Activated naive CD8-positive, alpha-beta T cell treated with anti-CD3 and anti-CD28 coated beads for 36 hours (primary cell): ENCODE measurements around the gene CD79B. TPM values are rescaled to one million over a fixed set of nuclear protein-coding genes. Genes with fewer than 3 reads are reported as not detected.

ENCODE experiments used
- DNase-seq: peaks from one replicate; pipeline ENCODE4 v3.0.0; 2021
- H3K27ac Mint-ChIP-seq: one replicate; pipeline ENCODE4 v1.8.0; 2022; ENCODE audit warnings: mild to moderate bottlenecking, moderate library complexity, mixed read lengths
- H3K27me3 Mint-ChIP-seq: one replicate; pipeline ENCODE4 v1.8.0; 2022; ENCODE audit warnings: mild to moderate bottlenecking, mixed read lengths
- H3K36me3 Mint-ChIP-seq: one replicate; pipeline ENCODE4 v1.8.0; 2021; ENCODE audit warnings: mild to moderate bottlenecking, mixed read lengths
- H3K4me1 Mint-ChIP-seq: one replicate; pipeline ENCODE4 v1.8.0; 2021; ENCODE audit warnings: mixed read lengths
- H3K4me3 Mint-ChIP-seq: one replicate; pipeline ENCODE4 v1.8.0; 2022; ENCODE audit warnings: mild to moderate bottlenecking, moderate library complexity, mixed read lengths
- H3K9me3 Mint-ChIP-seq: one replicate; pipeline ENCODE4 v1.8.0; 2022; ENCODE audit warnings: mixed read lengths
- total RNA-seq, 2 experiments: library from RNA; stranded (reverse); gene quantifications; one replicate each; pipeline ENCODE4 v1.2.3, GENCODE V29; 2021

The CD79B gene
- total RNA-seq, 2 experiments from 2014 or later: 28.8 to 30.5 TPM

DNA sequence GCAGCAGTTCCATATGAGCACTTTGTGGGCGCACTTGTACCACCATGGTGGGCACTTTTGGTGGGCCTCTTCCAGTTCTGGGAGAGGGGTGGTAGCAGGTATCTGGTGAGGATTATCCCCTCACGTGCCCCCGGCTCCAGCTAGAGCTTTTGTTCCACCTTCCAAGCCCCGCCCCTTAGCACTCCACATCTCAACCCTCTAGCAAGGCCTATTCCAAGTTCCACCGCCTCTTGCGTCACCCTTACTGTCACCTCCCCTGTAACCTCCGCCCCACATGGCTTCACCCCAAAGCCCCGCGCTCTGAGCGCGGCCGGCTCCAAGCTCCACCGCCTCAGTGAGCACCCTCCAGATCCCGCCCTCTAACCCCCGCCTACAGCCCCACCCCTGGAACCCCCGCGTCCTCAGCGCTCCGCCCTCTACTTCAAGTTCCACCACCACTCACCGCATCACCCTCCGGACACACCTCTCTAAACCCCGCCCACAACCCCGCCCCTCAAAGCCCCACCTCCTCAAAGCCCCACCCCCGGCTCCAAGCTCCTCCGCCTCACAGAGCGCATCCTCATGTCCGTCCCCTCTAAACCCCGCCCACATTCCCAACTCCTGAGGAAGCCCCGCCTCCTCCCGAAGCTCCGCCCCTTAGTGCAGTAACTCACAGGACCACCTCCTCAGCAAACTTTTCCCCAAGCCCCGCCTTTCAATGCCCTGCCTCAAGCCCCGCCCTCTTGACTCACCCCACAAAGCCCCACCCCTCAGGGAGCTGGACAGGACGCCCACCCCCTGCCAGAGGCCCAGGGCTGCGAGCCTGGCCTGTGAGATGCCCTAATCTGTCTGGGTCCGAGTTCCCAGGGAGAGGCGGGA lies 29.5 kb upstream of the CD79B start:
- Mint-ChIP-seq H3K4me1 (peaks cover 4% of the 10 kb centered on the region), H3K4me3 (no peak overlapping the region), H3K9me3 (no peaks in the 10 kb centered on the region), H3K36me3 (no peaks in the 10 kb centered on the region), H3K27me3 (no peaks in the 10 kb centered on the region), H3K27ac (no peak overlapping the region)
- DNase-seq: peak; percentile 55

DNA sequence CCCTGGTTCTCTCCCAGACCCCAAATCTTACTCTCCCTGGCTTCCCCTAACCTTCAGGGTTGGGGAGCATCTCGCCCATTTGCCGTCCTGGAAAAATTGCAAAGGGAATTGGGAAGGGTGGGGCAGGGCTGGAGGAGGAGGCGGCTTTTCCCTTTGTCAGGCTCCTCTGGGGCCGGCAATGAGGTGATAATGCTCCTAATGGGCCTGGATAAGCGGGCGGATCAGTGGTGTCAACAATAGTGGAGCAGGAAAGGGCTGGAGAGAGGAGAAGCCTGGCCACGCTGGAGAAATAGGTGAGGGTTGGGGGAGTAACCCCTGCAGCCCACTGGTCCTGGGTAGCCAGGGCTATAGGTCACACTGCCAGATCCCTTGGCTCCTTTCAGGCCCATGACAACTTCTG lies 28.3 kb upstream of the CD79B start:
- Mint-ChIP-seq H3K4me3 (no peak overlapping the region), H3K27me3 (no peaks in the 10 kb centered on the region)

DNA sequence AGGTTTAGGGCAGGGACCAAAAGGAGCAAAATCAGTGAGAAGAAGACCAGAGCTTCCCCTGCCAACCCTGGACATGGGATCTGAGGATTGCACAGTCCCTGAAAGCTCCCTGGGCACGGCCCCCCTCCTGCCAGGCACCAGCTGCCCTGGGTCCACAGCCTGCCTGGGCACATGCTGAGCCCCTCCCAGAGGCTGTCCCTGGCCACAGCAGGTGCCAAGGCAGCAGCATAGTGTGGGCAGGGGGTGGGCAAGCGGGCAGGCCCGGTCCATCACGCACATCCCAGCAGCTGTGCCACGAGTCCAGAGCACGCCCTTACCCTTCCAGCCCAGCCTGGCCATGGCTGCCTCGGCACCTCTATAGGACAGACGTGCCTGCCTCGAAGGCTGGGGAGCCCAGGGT lies 27.9 kb upstream of the CD79B start:
- DNase-seq: no peak
- Mint-ChIP-seq H3K4me3 (no peak overlapping the region), H3K27me3 (no peaks in the 10 kb centered on the region), H3K27ac (no peak overlapping the region), H3K9me3 (no peaks in the 10 kb centered on the region), H3K4me1 (peaks cover 4% of the 10 kb centered on the region), H3K36me3 (no peaks in the 10 kb centered on the region)

More for the DNA sequence above, 28.3 kb upstream of the CD79B start:
- H3K4me1 Mint-ChIP-seq: peaks cover 2% of the 10 kb centered on the region
- no peaks in the 10 kb centered on the region for H3K36me3 Mint-ChIP-seq
- no peaks in the 10 kb centered on the region for H3K9me3 Mint-ChIP-seq
- DNase-seq: no peak
- H3K27ac Mint-ChIP-seq: no peak overlapping the region

DNA sequence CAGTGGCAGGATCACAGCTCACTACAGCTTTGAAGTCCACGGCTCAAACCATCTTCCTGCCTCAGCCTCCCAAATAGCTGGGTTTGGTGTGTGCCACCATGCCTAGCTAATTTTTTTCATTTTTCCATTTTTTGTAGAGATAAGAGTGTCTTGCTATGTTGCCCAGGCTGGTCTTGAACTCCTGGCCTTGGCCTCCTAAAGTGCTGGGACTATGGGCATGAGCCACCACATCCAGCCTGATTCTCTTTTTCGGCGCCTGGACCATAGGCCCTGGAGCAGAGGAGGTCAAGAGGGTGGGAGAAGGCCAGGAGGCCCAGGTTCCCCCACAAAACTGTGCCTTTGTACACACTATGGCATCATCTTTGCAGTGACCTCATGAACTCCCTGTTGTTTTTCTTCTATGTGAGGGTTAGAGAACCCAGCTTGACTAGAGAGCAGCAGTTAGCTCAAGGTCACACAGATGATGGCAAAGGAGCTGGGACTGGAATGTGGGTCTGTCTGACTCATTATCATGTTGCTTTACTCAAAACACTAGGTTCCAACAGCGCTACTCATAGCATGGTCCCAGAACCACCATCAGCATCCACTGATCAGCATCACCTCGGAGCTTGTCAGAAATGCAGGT lies 24.3 kb upstream of the CD79B start:
- DNase-seq: no peak
- no peaks in the 10 kb centered on the region for H3K9me3 Mint-ChIP-seq
- no peaks in the 10 kb centered on the region for H3K36me3 Mint-ChIP-seq
- H3K27me3 Mint-ChIP-seq: no peaks in the 10 kb centered on the region
- no peak overlapping the region for H3K27ac Mint-ChIP-seq
- peaks cover 19% of the 10 kb centered on the region for H3K4me1 Mint-ChIP-seq
- H3K4me3 Mint-ChIP-seq: no peak overlapping the region

DNA sequence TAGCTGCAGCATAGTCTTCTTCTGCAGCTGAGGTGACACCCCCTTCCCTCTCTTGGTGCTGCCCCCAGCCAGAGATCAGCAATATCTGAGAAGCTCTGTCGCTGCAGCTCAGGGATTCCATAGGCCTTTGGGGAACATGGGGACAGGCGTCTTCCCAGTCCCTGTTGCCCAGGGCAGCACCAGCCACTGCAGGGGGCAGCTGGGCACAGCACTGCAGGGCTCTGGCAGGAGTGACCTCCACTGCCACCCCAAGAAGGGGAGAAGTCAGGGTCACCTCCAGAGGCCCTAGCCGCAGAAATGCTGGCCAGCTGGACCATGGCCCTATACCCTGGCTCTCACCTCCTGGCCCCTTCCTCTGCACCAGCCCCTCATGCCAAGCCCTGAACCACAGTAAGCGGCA lies 23.7 kb upstream of the CD79B start:
- H3K27ac Mint-ChIP-seq: peak overlapping the region; percentile 1
- no peaks in the 10 kb centered on the region for H3K36me3 Mint-ChIP-seq
- no peak overlapping the region for H3K4me3 Mint-ChIP-seq
- no peaks in the 10 kb centered on the region for H3K27me3 Mint-ChIP-seq
- H3K9me3 Mint-ChIP-seq: no peaks in the 10 kb centered on the region
- peaks cover 19% of the 10 kb centered on the region for H3K4me1 Mint-ChIP-seq
- no peak for DNase-seq

DNA sequence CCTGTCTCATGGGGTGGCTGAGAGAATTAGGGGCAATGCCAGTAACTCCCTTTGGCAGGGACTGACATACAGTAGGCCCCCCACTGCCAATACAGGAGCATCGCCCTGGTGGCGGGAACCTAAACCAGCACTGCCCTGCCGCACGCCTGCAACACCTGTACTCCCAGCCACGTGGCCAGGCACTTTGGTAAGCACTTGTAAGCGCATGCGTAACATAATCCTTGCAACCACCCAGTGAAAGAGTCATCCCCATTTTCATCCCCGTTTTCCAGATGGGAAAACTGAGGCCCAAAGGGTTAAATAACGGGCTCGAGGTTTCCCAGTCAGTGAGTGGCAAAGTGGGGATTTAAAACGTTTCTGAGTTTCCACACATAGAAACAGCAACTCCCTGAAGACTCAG lies 23.1 kb upstream of the CD79B start:
- Mint-ChIP-seq H3K4me1 (peaks cover 19% of the 10 kb centered on the region), H3K36me3 (no peaks in the 10 kb centered on the region), H3K4me3 (no peak overlapping the region), H3K9me3 (no peaks in the 10 kb centered on the region), H3K27ac (no peak overlapping the region), H3K27me3 (no peaks in the 10 kb centered on the region)
- DNase-seq: no peak

DNA sequence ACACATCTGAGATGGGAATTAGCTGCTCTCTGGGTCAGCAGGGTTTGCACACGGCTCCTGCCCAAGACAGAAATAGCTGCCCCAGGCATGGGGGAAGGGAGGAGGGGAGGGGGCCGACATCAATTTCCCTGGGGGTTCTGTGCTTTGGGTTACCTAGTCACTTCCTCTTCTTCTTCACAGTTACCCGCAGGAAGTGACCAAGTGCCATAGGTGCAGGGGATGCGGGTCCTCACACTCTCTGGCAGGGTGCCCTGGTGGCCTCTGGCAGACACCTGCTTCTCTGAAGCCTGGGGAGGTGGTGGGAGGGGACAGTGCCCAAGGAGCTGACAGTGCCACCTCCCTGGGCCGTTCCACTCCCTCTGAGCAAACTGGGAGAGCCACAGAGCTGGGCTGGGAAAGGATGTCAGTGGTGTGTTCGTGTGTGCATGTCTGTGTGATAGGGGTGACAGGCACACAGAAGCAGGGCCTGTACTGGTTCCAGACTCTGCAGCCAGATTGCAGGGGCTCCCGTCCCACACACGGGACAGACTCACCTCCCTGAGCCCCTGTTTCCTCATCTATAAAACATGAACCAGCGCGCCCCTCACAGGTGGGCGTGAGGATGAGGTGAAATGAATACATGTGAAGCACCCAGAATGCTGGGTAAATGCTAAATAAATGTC lies 22.4 kb upstream of the CD79B start:
- DNase-seq: peak; percentile 38
- Mint-ChIP-seq H3K36me3 (no peaks in the 10 kb centered on the region), H3K4me1 (peaks cover 19% of the 10 kb centered on the region), H3K27me3 (no peaks in the 10 kb centered on the region), H3K4me3 (peak overlapping the region; percentile 32), H3K27ac (peak overlapping the region; percentile 80), H3K9me3 (no peaks in the 10 kb centered on the region)

DNA sequence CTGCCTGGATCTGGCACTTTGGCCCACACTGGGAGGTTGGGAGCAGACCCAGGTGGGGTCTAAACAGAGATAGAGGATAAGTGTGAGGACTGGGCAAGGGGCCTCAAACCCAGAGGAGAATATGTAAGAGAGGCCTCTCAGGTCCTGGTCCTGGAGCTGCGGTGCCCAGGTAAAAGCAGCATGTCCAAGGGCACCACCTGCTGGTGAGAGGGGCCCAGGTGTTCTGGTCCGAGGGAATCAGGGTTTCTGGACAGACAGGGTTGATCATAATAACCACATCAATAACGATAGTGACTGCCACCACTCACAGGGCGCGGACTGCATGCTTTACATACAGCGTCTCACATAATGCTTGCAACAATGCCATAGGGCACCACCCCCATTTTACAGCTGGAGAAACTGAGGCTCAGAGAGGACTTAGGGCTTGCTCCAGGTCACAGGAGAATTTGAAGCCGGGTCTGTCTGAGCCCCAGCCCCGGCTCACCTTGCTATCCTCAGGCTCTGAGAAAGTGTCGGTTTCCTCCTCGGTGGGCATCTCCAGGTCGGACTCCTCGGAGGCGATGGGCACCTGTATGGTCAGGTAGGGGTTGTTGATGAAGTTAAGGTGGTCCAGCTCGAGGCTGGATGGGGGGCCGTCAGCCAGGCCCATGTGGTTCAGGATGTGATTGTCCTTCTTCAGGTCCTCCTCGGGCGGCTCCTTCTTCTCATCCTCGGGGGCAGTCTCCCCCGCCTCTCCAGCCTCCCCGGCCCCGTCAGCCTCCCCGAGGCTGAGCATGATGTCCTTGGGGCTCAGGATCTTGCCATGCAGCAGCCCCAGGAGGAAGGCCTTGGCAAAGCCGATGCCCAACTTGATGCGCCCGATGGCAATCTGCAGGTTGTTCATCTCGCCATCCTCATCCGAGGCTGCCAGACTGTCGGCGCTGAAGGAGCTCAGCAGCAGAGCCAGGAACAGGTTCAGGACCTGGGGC lies 19.1 kb upstream of the CD79B start:
- Mint-ChIP-seq H3K4me3 (no peak overlapping the region), H3K27me3 (no peaks in the 10 kb centered on the region), H3K36me3 (no peaks in the 10 kb centered on the region), H3K9me3 (no peaks in the 10 kb centered on the region), H3K4me1 (peaks cover 24% of the 10 kb centered on the region), H3K27ac (no peak overlapping the region)
- no peak for DNase-seq

DNA sequence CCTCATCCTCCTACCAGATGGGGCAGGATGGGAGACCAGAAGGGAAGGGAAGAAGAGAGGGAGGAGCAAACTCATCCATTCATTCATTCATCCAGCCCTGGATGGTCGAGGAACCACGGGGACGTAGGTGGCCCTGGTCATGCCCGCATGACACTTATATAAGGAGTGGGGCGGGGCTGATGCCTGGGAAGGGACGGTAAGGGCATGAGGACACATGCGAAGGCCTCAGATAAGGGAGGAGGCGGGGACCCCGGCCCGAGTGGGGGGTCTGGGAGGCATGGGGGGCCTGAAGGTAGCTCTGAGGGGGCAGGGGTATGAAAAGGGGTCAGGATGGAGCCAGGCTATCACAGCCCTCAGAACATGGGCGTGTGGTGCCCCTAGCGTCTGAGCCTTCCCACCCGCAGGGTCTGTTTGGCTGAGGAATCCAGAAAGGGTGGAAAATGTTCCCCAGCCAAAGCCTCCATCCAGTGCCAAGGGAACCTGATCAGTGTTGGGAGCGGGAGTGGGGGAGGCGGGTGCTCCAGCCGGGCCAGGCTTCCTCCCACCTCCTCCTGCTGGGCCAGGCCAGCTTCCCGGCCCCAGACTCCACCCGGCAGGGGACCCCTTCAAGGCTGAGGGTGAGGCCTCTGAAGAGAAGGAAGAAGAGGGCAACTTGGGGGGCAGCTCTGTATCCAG lies 17.6 kb upstream of the CD79B start:
- no peak overlapping the region for H3K27ac Mint-ChIP-seq
- no peaks in the 10 kb centered on the region for H3K9me3 Mint-ChIP-seq
- no peaks in the 10 kb centered on the region for H3K36me3 Mint-ChIP-seq
- H3K4me3 Mint-ChIP-seq: no peak overlapping the region
- DNase-seq: no peak
- H3K4me1 Mint-ChIP-seq: peaks cover 28% of the 10 kb centered on the region
- H3K27me3 Mint-ChIP-seq: no peaks in the 10 kb centered on the region

DNA sequence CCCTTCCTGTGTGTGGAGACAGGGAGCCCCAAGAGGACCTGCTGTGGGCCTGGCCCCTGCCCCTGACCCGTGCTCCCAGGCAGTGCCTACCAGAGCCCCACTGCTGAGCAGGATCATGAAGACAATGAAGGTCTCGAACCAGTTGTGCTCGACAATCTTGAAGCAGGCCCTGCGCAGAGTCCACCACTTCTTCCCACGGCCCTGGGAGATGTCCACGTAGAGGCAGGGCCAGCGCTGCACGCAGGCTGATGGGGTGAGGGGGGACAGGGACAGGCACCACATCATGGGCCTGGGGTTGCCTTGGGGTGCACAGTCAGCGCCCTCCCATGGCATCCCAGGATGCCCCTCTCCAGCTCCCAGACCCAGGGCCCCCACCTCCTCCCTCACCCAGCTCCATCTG lies 16.4 kb upstream of the CD79B start:
- H3K36me3 Mint-ChIP-seq: no peaks in the 10 kb centered on the region
- DNase-seq: no peak
- H3K9me3 Mint-ChIP-seq: no peaks in the 10 kb centered on the region
- no peaks in the 10 kb centered on the region for H3K27me3 Mint-ChIP-seq
- no peak overlapping the region for H3K27ac Mint-ChIP-seq
- H3K4me3 Mint-ChIP-seq: no peak overlapping the region
- H3K4me1 Mint-ChIP-seq: peaks cover 17% of the 10 kb centered on the region

DNA sequence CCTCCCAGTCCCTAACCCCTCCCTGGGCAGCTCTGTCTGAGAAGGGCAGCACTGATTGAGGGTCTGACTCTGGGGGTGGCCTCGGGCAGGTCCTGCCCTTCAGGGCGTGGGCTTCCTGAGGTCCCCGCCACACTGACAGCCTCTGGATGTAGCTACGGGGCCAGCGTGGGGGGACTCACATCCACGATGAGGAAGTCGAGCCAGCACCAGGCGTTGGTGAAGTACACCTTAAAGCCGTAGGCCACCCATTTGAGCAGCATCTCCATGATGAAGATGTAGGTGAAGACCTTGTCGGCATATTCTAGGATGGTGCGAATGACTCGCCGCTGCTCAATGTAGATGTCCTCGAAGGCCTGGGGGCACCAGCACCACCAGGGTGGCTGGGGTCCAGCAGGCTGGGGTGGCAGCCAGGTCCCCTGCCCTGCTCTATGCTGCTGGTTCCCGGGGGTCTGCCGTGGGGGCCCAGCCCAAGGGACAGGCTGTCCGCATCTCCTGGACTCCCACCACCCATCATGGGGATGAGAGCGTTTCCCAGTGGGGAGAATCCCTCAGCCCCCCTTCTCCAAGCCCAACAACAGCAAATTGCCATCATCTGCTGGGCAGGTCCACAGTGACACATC lies 15.7 kb upstream of the CD79B start:
- Mint-ChIP-seq H3K4me1 (peaks cover 15% of the 10 kb centered on the region), H3K27ac (no peak overlapping the region), H3K9me3 (no peaks in the 10 kb centered on the region), H3K4me3 (no peak overlapping the region), H3K27me3 (no peaks in the 10 kb centered on the region), H3K36me3 (no peaks in the 10 kb centered on the region)
- no peak for DNase-seq

DNA sequence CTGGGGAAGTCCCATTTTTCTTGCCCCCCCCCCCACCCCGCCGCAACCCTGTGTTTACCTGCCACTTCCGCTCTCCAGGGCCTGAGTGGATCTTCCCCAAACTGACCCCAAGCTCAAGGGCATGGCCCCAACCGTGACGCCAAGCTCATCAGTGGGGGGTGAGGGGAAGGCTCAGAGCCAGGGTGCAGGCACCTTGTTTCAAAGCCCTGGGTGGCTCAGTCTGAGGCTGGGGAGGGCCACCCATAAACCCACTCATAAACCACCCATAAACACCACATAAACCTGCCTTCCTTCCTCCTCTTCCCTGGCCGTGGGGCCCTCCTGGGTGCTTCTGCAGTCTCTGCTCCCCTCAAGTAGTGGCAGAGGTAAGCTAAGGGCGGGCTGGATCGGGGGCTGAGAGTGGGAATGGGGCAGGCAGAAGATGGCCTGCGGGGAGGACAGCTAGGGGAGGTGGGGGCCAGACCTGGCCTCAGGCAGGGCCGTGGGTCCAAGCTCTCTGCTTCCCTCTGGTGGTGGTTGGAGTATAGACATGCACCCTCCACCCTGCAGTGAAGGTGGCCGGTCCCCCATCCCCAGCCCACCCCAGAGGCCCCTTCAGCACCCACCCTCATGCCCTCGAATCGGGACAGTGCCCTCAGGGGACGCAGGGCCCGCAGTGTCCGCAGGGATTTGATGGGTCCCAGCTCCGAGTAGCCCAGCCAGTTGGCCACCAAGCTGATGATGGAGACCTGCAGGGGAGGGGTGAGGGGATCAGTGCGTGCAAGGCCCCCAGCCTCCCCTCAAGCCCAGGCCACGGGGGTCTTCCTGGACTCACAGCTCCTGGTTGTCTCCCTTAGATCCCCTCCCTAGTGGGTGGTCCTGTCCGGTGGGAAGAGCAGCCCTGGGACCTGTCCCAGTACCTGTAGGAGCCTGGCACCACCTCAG lies 14.6 kb upstream of the CD79B start:
- H3K27ac Mint-ChIP-seq: peak overlapping the region; percentile 83
- H3K27me3 Mint-ChIP-seq: no peaks in the 10 kb centered on the region
- no peaks in the 10 kb centered on the region for H3K36me3 Mint-ChIP-seq
- peaks cover 15% of the 10 kb centered on the region for H3K4me1 Mint-ChIP-seq
- H3K4me3 Mint-ChIP-seq: peak overlapping the region; percentile 57
- peak; percentile 66 for DNase-seq
- H3K9me3 Mint-ChIP-seq: no peaks in the 10 kb centered on the region

DNA sequence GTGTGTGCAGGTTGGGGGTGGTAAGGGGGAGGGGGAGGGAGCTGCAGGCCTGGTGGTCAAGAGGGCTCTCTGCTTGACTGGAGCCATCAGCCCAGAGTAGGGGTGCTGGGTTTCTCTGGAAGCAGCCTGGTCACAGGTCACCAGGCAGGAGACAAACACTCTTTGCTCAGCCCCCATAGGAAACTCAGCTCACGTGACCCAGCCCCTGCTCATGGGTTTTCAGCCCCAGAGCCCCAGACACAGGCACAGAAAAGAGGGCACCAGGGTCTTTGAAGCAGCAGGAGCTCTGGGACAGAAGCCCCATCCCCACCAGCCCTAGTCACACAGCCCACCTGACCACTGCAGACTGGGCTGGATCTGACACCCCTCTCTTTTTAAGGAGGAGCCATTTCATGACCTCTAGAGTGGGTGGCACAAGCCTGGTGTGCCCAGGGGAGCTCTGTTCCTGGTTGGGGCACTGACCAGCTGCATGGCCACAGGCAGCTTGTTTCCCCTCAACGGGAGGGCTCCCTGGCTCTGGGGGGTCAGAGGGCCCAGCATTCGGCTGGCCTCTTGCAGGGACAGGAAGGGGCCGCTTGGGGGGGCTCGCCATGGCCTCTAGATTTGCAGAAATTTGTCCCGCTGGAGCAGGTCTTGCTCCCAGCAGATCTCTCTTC lies 13.8 kb upstream of the CD79B start:
- H3K27me3 Mint-ChIP-seq: no peaks in the 10 kb centered on the region
- no peaks in the 10 kb centered on the region for H3K36me3 Mint-ChIP-seq
- no peak overlapping the region for H3K4me3 Mint-ChIP-seq
- peaks cover 15% of the 10 kb centered on the region for H3K4me1 Mint-ChIP-seq
- no peak for DNase-seq
- no peak overlapping the region for H3K27ac Mint-ChIP-seq
- H3K9me3 Mint-ChIP-seq: no peaks in the 10 kb centered on the region
